ENCODE data around the gene ATP7B.
A peak's percentile ranks its signal among the peaks of the same experiment; 100 is the strongest.

ATP7B gene

GRCh38 chr13:51950722-51951121 is 60.5 kb downstream of the ATP7B start:
- no peak for DNase-seq (ENCODE audit: low read depth, low spot score)

GRCh38 chr13:51946163-51946669 is 65.0 kb downstream of the ATP7B start:
- DNase-seq (ENCODE audit: low read depth, low spot score), result no peak

GRCh38 chr13:51945149-51945548 is 66.1 kb downstream of the ATP7B start:
- DNase-seq (ENCODE audit: low read depth, low spot score), result no peak

- no peak for DNase-seq (ENCODE audit: low read depth, low spot score)
These were observed 66.8 kb downstream of the ATP7B start for GRCh38 chr13:51944428-51944827.

- DNase-seq (ENCODE audit: low read depth, low spot score), result no peak
These were observed 67.5 kb downstream of the ATP7B start for GRCh38 chr13:51943721-51944120.

GRCh38 chr13:51942189-51942588 is 69.1 kb downstream of the ATP7B start:
- no peak for DNase-seq (ENCODE audit: low read depth, low spot score)

GRCh38 chr13:51938454-51938853 is 72.8 kb downstream of the ATP7B start:
- no peak for DNase-seq (ENCODE audit: low read depth, low spot score)

- no peak for DNase-seq (ENCODE audit: low read depth, low spot score)
These were observed 73.6 kb downstream of the ATP7B start for GRCh38 chr13:51937320-51938290.

- DNase-seq (ENCODE audit: low read depth, low spot score), result peak; percentile 12
These were observed 75.7 kb downstream of the ATP7B start for GRCh38 chr13:51935326-51936171.

- DNase-seq (ENCODE audit: low read depth, low spot score), result no peak
These were observed 76.7 kb downstream of the ATP7B start for GRCh38 chr13:51934461-51935087.

- DNase-seq (ENCODE audit: low read depth, low spot score), result no peak
These were observed 77.7 kb downstream of the ATP7B start for GRCh38 chr13:51933466-51934058.

GRCh38 chr13:51932231-51932630 is 79.0 kb downstream of the ATP7B start:
- DNase-seq (ENCODE audit: low read depth, low spot score), result no peak

- DNase-seq (ENCODE audit: low read depth, low spot score), result no peak
These were observed 79.6 kb downstream of the ATP7B start for GRCh38 chr13:51931606-51932005.

GRCh38 chr13:51929699-51930098 is 81.6 kb downstream of the ATP7B start:
- no peak for DNase-seq (ENCODE audit: low read depth, low spot score)

- peak; percentile 9 for DNase-seq (ENCODE audit: low read depth, low spot score)
These were observed 83.0 kb downstream of the ATP7B start for GRCh38 chr13:51928231-51928630.

GRCh38 chr13:51927129-51927528 is 84.1 kb downstream of the ATP7B start:
- no peak for DNase-seq (ENCODE audit: low read depth, low spot score)

- no peak for DNase-seq (ENCODE audit: low read depth, low spot score)
These were observed 84.7 kb downstream of the ATP7B start for GRCh38 chr13:51926528-51926885.

GRCh38 chr13:51925865-51926527 is 85.3 kb downstream of the ATP7B start:
- DNase-seq (ENCODE audit: low read depth, low spot score), result no peak

- DNase-seq (ENCODE audit: low read depth, low spot score), result no peak
These were observed 86.3 kb downstream of the ATP7B start for GRCh38 chr13:51924756-51925544.

- DNase-seq (ENCODE audit: low read depth, low spot score), result no peak
These were observed 87.2 kb downstream of the ATP7B start for GRCh38 chr13:51923983-51924539.

Data from astrocyte of the hippocampus (primary cell).